Kidney glomerular epithelial cell (primary cell): ENCODE data around the gene CGNL1.

Source experiments
- DNase-seq: peaks from one replicate; lab custom pipeline; 2025; lab: John Stamatoyannopoulos, UW

CGNL1 gene

DNA sequence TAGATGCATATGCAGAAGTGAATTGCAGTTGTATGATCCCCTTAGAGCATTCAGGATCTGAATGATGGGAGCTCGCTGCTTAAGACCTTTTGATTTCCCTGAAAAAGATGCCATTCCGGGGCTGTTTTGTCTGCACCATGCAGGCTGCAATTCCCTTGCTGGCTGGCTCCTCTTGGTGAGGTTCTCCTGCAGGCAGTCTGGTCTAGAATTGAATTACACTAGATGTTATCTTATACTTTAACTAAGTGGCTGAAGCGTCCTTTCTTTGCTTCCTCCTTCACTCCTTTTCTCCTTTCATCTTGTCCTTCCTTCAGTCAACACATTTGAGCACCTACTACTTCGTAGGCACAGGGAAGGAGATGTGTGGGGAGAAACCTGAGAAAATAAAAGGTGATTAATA is 196.8 kb downstream of the CGNL1 start:
- no peak for DNase-seq

DNA sequence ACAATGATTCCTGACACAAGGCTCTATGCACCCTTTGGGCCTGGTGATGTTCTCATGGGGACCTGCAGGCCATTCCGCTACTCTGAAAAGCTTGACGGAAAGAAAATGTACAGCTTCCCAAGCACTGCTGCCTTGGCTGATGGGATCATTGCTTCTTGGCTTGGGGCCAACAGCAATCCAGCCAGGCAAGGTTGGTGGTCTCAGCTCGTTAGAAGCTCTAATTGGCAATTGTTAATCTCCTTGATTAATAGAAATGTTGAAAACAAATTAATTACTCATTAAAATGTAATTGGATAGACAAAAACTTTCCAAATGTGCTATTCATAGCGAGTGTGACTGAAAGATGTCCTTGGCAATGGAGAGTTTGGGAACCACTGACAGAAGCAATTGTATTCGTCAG is 199.1 kb downstream of the CGNL1 start:
- no peak for DNase-seq

DNA sequence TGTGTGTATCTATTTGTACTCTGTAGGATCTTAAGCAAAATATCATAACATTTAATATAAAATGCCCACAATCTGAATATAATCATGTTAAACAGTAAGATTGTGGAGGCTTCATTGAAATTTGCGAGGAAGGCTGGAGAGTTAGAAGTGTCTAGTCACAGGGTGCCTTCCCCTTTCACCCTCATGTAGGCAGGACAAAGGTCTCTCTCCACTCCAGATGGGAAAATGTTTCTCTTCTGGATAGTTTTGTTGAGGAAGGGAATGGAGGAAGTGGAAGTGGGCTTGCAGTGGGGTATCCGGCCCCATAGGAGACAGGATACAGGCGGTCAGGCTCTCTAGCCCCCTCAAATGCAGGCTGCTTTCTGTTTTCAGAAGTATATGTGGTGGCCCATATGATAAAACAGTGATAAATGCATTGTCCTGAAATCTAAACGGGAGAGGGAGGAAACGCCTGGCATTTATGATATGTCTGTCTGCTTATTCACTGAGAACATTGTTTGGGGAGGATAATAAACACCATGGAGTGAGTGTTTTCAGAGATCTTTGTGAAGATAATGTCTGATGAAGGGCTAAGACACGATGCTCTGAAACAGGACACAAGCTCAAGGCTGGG is 202.1 kb downstream of the CGNL1 start:
- no peak for DNase-seq

DNA sequence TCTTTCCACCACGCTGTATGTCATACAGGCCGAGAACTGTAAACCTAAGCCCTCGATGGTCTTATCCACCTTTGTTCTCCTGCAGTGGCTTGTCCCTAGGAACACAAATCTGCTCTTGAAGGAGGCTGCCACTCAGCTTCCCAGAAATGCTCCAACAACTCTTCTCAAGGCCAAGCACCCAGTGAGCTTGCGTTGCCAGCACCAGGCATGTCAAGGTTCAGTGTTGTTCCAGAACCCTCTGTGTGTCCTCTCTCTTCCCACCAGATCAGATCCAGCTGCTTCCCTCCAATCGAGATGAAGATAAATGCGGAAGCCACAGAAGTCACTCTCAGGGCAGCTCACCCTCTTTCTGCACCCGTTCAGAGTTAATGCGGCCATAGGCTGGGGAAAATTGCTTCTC is 204.1 kb downstream of the CGNL1 start:
- DNase-seq, result no peak

DNA sequence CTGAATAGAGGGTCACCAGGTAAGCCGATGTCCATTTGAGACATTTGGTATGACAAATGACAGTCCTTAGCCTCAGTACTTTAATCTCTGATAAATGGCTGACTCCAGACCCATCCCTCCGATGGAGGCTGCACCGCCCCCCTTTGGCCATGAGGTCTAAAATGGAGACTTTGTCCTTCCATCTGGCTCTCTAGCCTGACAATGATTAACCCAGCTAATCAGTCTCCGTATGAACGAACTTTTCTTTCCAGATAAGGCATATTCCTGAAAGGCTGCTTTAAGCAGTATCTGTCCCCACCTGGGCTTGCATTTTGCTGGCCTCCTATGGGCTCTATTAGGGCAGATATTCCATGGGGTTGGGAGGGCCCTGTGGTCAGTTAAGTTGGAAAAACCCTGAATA is 204.6 kb downstream of the CGNL1 start:
- DNase-seq, result no peak

DNA sequence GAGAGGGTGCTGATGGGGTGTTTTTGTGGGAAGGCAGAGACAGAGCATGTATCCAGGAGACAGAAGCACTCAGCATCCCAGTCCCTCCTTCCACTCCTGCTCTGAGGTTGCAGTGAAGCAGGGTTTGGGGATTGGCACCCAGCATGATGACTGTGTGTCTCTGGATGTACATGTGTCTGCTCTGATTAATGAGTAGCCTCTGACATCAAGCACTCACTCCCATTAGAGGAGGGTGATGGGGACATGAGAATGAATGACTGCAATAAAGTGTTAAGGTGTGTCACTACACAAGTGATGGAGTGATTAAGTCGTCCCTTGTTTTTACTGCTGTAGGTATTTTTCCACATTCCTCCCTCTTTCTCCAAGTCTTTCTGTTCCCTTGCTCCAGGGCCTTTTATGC is 205.8 kb downstream of the CGNL1 start:
- DNase-seq, result no peak

DNA sequence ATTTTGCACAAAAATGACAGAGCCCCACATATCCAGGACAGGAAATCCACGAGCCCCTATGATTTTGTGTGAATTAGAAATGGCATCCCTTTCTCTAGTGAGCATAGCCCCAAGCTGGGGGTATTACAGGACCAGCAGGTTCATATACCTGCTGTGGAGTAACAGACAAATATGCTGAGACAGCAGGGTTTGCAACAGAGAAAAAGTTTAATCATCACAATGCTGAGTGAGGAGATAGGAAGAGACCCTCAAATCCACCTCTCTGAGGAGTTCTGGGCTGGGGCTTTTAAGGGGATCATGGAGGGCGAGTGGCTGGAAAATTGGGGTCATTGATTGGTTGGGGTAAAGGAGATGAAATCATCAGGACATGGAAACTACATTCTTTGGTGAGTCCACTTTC is 207.0 kb downstream of the CGNL1 start:
- DNase-seq, result no peak

DNA sequence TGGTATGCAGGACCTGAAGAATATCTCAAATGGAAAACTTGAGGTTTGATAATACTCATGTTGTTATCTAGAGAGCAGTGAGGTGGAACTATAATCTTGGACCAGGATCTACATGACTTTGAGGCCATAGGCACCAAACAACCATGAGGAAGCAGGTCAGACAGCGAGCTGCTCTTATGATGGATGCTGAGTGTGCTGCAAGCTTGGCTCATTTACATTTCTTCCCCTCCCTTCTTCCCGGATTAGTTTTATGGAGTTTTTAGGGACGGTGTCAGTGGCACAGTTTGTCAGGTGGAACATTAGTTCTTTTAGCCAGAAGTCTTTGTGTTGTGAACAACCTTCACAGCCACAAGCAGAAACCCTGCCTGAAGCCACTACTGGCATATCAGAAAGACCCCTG is 207.4 kb downstream of the CGNL1 start:
- no peak for DNase-seq

DNA sequence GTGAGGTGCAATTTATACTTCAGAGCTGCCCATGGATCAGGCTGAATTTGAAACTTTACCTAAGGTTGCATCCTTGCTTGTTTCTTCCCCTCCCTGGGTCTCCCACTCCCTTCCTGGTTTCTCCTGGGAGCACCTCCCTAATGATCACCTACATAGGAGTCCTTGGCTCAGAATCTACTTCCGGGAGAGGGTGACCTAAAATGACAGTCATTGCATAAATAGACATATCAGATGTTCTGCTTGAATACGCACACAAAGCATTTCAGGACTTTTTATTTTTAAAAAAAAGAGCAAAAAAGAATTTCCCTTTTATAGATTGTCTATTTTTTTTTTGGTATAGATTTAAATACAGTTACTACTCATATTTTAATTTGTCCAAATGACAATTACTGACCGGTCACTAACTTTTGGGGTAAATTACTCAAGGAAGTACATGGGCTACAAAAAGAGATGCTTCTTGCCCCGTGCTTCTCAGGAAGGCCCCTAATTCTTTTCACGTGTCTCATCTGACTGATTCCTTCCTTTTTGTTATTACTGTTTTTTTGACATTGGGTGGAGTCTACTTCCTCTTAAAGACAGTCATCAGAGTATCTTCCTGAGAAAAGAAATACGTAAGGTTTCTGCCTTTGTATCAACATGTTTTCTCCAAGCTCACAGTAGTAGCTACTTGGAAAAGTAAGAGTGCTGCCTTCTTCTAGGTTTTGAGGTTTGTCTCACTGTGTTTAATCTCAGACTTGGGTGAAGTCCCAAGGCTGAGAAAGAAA is 210.5 kb downstream of the CGNL1 start:
- DNase-seq, result no peak

DNA sequence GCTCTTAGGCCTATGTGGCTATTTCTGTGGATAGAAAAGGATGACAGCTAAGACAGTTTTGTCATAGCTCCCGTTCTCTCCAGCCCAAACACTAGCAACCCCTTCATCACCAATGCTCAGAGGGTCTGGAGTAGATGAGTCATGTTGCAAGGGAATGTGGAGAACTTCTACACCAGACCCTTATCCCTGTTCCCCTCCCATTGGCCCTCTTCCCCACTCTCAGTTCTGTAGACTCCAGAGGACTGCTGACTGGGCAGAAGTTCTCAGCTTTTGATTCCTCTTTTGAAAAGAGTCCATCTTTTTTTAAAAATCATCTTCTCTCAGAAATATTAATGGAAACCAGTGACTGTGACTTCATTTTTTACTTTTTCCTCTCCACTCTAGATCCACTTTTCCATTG is 213.0 kb downstream of the CGNL1 start:
- no peak for DNase-seq

DNA sequence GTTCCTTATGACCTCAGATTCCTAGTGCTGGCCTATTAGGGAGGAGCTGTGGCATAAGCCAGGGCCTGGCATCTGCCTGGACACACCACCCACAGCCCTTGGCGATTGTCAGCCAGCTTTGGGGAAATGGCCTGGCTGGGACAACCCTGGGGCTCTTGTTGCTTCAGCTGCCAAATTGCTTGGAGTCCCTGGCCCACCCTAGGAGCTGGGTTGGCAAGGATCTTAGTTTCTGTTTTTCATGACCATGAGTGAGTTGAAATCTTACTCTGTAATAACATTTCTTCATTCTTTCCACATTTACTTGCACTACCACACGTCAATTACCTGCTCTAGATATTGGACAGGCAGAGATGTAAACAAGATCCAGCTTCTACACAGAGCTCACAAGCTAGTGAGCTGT is 213.4 kb downstream of the CGNL1 start:
- no peak for DNase-seq

DNA sequence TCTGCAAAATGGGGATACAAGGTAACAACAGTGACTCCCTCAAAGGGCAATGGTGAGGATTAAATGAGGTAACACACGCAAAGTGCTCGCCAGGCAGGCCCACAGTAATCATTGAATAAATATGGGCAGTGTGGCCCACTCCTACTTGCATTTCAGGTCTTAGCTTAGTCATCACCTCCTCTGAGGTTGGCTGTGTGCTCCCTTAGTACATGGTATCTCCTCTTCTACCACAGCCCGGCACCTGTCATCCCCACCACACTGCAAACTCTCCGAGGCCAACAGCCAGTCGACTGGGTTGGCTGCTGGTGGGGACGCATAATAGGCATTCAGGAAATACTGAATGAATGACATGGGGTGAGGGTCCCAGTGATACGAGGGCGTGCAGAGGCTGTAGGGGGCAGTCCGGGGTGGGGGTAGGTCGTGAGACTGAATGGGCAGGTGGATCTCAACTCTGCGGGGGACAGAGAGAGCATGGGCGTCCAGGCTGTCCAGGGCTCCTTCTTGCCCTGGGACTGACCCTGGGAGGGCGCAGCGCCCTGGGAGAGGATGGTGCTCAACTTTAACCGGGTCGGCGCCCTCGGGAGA is 215.0 kb downstream of the CGNL1 start:
- no peak for DNase-seq

DNA sequence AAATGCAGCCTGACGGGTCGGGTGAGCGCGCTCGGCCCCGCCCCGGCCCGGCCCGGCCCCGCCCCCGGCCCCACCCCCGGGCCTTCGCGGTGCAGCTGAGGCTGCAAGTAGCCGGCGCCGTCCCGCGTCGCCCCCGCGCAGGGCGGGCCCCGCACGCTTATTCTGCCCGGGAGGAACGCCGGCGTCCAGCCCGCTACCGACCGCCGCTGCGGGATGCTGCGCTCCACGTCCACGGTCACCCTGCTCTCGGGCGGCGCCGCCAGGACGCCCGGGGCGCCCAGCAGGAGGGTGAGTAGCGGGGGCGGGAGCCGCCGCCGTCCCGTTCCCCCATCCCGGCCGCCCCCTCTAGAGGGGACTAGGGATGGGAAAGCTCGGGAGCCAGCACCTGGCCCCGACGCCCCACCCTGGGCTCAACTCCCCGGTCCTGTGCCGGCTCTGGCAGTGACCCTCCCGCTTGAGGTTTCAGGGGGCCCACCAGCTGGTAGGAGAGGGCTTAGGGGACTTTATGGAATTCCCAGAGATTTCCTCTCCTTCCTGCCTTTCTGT is 215.6 kb downstream of the CGNL1 start, which contains the start of gene MYZAP:
MYZAP (plus strand) TSS at position 83 of the 546 bp plus-strand sequence; CDS start at position 214, 131 bp downstream.
- DNase-seq, result no peak

DNA sequence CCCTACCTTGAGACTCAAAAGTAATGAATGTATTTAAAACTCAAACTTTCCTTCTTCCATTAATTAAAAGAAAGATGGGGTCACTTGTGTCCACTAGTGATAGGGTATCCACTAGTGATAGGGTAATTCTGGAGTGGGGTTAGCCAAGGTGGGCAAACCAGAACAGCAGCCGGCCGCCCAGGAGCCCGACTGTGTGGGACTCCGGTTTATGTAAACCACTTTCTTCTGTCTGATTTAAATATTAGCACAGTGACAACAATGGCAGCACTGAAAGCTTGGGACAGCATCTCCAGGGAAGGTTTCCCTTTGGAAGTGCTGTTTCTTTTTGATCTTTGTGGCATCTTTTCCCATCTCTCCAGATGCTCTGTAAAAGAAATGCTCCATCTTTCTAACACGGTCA is 216.1 kb downstream of the CGNL1 start:
- DNase-seq, result no peak

DNA sequence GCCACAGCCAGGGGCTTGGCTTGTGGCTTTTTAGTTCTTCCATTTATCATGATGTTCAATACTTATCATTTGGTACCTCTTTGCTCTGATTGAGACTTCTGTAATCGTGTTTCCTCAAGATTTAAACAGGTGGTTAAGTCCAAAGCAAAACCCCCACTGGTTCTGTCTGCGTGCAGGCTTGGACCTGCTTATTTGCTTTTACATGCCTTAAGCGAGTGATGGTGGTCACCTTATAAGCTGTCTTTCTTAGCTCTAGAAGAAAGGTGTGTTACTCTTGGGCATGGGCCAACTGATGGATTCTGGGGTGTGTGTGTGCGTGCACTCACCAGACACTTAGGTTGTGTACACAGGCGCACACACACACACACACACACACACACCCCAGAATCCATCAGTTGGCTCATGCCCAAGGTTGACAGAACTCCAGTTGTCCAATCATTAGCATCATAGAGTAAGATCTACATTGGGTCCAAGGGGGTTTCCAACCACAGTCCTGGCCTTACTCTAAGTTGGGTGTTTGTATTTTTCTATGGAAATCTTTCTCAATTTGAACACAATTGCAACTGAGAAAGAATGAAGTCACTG is 216.6 kb downstream of the CGNL1 start:
- no peak for DNase-seq

DNA sequence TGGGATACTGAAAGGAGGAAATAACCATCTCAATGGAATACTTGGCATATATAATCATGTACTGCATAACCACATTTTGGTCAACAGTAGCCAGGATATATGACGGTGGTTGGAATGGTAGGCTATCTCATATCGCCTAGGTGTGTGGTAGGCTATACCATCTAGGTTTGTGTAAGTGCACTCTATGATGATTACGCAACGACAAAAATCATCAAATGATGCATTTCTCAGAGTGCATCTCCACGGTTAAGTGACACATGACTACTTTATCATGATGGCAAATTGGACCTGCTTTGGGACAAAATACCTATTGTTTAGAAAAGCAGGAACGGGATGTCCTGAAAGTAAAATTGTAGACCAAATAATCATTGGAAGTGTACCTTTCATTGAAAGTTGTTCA is 218.2 kb downstream of the CGNL1 start:
- no peak for DNase-seq

DNA sequence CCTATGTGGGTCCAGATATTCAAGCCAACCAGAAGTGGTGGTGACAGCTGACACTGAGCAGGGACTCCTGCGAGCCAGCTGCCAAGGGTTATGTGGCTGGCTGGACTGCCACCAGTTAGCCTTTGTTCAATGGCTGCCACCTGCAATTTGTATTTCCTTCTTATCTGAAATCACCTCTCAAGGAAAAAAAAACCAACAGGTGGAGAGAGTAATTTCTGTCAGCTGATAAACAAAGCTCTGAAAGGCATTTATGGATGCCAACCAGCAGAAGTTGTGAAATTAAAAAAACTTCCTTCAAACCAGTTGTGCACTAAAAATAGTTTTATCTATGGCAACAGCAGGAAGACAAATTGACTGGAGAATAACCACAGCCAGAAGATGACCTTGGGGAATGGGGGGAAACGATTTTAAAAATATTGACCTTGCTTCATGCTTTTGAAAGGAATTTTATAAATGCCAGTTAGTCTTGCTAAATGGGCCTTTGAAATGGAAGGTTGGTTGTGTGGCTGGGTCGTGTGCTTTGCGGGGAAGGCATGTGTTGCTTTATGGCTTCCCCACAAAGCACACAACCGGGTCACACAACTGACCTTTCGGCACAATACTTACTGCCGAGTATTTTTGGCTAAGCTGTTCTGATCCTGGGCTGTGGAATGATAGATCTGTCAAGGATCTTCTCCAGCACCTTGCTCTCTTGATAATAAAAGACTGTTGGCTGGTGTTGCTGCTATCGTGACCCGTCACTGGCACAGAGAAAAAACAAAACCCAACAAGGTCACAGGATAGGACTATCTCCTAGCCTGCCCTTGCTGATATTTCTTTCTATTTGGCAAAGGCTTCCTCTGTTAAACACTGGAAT is 218.9 kb downstream of the CGNL1 start:
- no peak for DNase-seq

DNA sequence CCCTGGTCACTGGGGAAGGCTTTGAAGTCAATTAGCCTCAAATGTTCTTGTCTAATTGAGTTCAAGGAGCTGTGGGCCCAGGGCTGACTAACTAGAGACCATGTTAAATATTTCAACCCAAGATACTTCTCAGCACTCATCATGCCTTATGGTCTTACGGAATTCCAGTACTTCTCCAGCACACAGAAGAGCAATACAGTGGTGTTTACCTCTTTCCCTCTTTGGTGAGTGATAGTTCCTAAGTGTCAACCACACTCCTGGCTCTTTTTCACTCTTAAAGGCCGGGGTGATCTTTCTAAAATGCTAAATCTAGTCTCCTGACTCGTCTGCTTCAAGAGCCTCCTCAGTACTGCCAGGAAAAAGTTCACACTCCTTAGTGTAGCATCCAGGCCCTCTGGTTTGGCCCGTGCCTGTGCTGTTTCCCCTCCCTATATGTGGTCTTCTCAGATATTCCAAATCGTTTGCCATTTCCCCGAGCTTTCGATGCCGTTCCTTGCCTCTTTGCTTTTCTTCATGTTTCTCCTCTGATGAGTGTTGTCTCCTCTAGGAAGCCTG is 220.1 kb downstream of the CGNL1 start:
- no peak for DNase-seq

DNA sequence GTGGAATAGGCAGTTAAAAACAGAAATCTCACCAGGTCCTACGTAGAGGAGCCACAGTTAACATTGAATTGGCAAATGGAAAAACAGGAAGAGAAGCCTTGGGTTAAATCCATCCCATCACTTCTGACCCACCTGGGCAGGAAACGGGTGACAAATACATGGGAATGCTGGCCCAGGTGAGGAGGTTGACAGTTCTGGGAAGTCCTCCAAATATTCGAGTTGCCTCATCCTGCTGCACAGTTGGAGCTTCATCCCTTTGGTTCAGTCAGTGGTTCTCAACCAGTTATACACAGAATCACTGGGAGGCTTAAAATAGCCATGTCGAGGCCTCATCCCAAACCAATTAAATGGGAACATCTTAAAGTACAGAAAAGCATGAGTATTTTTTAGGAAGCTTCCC is 220.7 kb downstream of the CGNL1 start:
- no peak for DNase-seq

DNA sequence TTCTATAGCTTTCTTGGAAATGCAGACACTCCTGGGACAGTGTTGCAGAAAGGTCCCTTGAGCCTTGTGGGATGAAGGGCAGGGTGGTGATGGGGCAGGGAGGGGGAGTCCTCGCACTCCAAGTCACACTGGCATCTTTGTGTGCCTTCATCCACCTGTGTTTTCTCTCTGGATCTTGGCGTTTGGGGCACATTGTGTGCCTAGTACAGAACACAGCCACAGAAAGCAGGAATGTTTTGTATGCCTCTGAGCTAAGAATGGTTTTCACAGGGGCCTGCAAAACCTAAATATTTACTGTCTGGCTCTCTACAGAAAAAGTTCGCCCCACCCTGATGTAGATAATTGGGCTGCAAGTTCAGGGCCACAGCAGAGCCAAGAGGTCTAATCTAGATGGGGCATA is 221.1 kb downstream of the CGNL1 start:
- no peak for DNase-seq

DNA sequence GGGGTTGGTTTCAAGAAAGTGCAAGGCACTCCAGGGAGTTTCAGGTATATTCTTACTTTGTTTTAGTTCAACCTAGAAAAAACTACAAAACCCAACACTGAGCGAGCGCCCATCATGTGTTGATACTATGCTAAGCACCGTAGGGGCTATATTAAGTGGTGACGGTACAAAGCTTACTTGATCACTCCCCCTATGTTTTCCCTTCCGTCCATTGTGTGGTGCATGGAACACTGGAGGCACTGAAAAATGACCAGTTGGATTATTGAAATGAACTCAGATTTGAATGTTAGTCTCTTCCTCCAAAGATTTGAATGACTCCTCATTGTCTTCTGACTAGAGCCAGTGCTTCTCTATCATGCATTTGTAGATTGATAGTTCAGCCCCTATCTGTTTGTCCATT is 222.0 kb downstream of the CGNL1 start:
- DNase-seq, result no peak
